Measurements from ENCODE around the gene CNPY1.

- TF ChIP-seq TAF1 (conservative IDR thresholded peaks at IDR 0.05) (no peak), NR2F2 (IDR thresholded peaks at IDR 0.05) (no peak), CTCF (IDR thresholded peaks at IDR 0.05; ENCODE audit: low read depth, low read length, missing input control) (no peak), MAX (IDR thresholded peaks at IDR 0.05) (no peak), RXRA (IDR thresholded peaks at IDR 0.05) (no peak), REST (IDR thresholded peaks at IDR 0.05) (no peak), SP1 (IDR thresholded peaks at IDR 0.05) (no peak), ATF3 (IDR thresholded peaks at IDR 0.05) (no peak), GABPA (IDR thresholded peaks at IDR 0.05 in 1 of 2, conservative IDR thresholded peaks at IDR 0.05 in 1 of 2) (no peak), ZBTB33 (IDR thresholded peaks at IDR 0.05) (no peak), RAD21 (IDR thresholded peaks at IDR 0.05) (no peak), YY1 (IDR thresholded peaks at IDR 0.05) (no peak), FOXA1 (IDR thresholded peaks at IDR 0.05) (no peak)
Observed at GRCh38 chr7:155578016-155578415, 31.7 kb upstream of the CNPY1 start.
